ENCODE data around the gene SAP30BP. TPM values are rescaled to one million over a fixed set of nuclear protein-coding genes. Genes with fewer than 3 reads are reported as not detected.

Gene SAP30BP
- total RNA-seq, 1 experiment from 2014 or later, result 89.7 TPM

GRCh38 chr17:75721463-75722011 is 54.4 kb downstream of the SAP30BP start:
- peak overlapping the region; percentile 43 to 68; a peak in 4 of 5 replicates for H3K4me3 Mint-ChIP-seq
- no peak overlapping the region for H3K4ac ChIP-seq (ENCODE audit: low read depth, low read length)
- H3K23ac ChIP-seq (ENCODE audit: insufficient read length, low read depth, low read length), result no peak overlapping the region
- peak overlapping the region; percentile 54 for H3K4me2 ChIP-seq (ENCODE audit: insufficient read depth, insufficient read length, low read length)
- H3K4me1 Mint-ChIP-seq, result peaks cover 4 to 6% of the 10 kb centered on the region in 2 experiments
- no peak overlapping the region for H2AFZ ChIP-seq (ENCODE audit: low read length)
- no peak overlapping the region for H3K27ac ChIP-seq (ENCODE audit: insufficient read length, low read depth, low read length)
- H4K91ac ChIP-seq (ENCODE audit: insufficient read length, low read depth, low read length), result no peak overlapping the region
- no peaks in the 10 kb centered on the region; a peak in 1 of 7 replicates for H3K36me3 Mint-ChIP-seq (ENCODE audit: insufficient read depth in 1 of 3, low read depth in 3 of 3)
- no peak for TF ChIP-seq CTCF (conservative IDR thresholded peaks at IDR 0.05)
- H2BK20ac ChIP-seq (ENCODE audit: low read depth, low read length, poor library complexity, severe bottlenecking), result no peak overlapping the region
- H4K20me1 ChIP-seq (ENCODE audit: control insufficient read depth, insufficient read depth, insufficient read length), result no peaks in the 10 kb centered on the region
- no peak for DNase-seq
- peaks cover 37% of the 10 kb centered on the region for H3K27me3 Mint-ChIP-seq (ENCODE audit: low read depth)
- H3K9me3 ChIP-seq (ENCODE audit: control insufficient read depth, low read depth, low read length), result no peaks in the 10 kb centered on the region
- H2AK5ac ChIP-seq (ENCODE audit: insufficient read length, low read length), result no peak overlapping the region
- no peak overlapping the region for H3K56ac ChIP-seq (ENCODE audit: insufficient read length, low read depth, low read length)
- H3T11ph ChIP-seq (ENCODE audit: low read length), result no peak overlapping the region
- H2BK15ac ChIP-seq (ENCODE audit: low read depth, low read length), result no peak overlapping the region
- WGBS (ENCODE audit: extremely low coverage, insufficient read length, low lambda C conversion rate), result no CpG with 5 or more reads among the region's 33 CpGs
- no peaks in the 10 kb centered on the region for H3K9me3 Mint-ChIP-seq
- H3K14ac ChIP-seq (ENCODE audit: insufficient read depth, low read length), result no peak overlapping the region; the same call in 1 of the 2 replicates
- H3K18ac ChIP-seq (ENCODE audit: insufficient read length, low read depth, low read length), result no peak overlapping the region
- no peaks in the 10 kb centered on the region for H3K79me2 ChIP-seq (ENCODE audit: insufficient read depth, low read length)
- no peaks in the 10 kb centered on the region; the same call in 1 of the 2 replicates for H3K4me1 ChIP-seq (ENCODE audit: insufficient read depth, low read length)
- H3K23me2 ChIP-seq (ENCODE audit: insufficient read length, low read depth, low read length, poor library complexity, severe bottlenecking), result peaks cover 11% of the 10 kb centered on the region
- H2BK120ac ChIP-seq (ENCODE audit: low read depth, low read length, poor library complexity, severe bottlenecking), result no peak overlapping the region
- no peaks in the 10 kb centered on the region for H3K79me1 ChIP-seq (ENCODE audit: insufficient read depth, low read depth, low read length, poor library complexity, severe bottlenecking)
- H2BK5ac ChIP-seq (ENCODE audit: insufficient read length, low read length), result no peak overlapping the region
- H2BK12ac ChIP-seq (ENCODE audit: insufficient read length, low read depth, low read length), result no peak overlapping the region
- H4K5ac ChIP-seq (ENCODE audit: insufficient read length, low read depth, low read length), result no peak overlapping the region
- no peak overlapping the region for H3K9ac ChIP-seq (ENCODE audit: extremely low read depth, insufficient read length, low read length)
- no peak overlapping the region for H3K27ac Mint-ChIP-seq
- peaks cover 4% of the 10 kb centered on the region; the same call in 1 of the 2 replicates for H3K27me3 ChIP-seq (ENCODE audit: insufficient read depth, low read length)
- H4K8ac ChIP-seq (replicated peaks; ENCODE audit: insufficient read length, low read depth, low read length), result no peak overlapping the region

Data from H9 (cell line).